Tracheal epithelial cell (primary cell): ENCODE results near the gene LGALS9B. TPM values are rescaled to one million over a fixed set of nuclear protein-coding genes. Genes with fewer than 3 reads are reported as not detected.

Source experiments
- total RNA-seq: library from RNA; depleted of rRNA; stranded (reverse); fragments of >200 nt; gene quantifications from 2 replicates; pipeline ENCODE4 v1.2.1, GENCODE V29; 2014

LGALS9B gene
- total RNA-seq: not detected in 2 replicates

DNA sequence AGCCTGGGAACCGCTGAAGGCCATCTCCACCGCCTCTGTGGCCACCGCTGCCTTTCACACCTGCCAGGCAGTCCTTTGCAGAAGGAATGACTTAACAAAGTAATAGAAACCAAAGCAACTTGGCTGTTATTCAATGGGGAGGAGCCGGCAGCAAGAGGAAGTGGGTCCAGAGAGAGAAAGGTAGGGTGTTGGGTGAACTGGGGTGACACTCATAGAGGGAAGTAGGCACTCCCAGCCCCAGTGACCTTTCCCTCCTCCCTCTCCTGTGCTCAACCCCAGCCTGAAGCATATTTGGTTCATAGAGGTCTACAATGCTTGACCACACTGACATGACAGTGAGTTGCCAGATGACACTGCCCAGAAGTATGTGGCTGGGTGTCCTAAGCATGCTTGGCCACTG, at the start of gene LGALS9B:
Gene LGALS9B, minus strand, starts transcription at position 93 of the 400 bp plus-strand sequence. Its CDS starts 69 bp downstream, at position 24.

Other genes with a start within 250 kb of the LGALS9B start
- gene CDRT15L2, start 112.2 kb upstream of the LGALS9B start, total RNA-seq: not detected in 2 replicates